Measurements from ENCODE around the gene GNB4. TPM values are rescaled to one million over a fixed set of nuclear protein-coding genes. Genes with fewer than 3 reads are reported as not detected.

GNB4 gene
- polyA plus RNA-seq, 1 donor from 2014 or later: 42.8 TPM

DNA sequence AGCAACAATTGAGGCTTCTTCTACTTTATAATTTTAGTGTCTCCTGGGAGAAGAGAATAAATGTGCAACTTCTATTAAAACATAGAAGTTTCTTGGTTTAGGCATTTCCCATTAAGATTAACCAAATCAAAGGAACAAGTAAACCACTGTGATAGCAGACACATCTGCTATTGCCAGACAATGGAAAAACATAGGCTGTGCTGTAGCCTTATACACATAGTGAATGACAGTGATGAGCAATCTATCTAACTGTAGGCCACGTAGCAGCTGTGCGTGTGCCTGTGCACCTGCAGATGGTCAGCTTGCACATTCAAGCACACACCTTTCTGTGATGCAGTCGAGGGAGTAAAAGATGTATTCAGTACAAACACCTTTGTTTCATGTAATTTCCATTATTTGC lies 32.7 kb downstream of the GNB4 start:
- TF ChIP-seq, protein P1, sequence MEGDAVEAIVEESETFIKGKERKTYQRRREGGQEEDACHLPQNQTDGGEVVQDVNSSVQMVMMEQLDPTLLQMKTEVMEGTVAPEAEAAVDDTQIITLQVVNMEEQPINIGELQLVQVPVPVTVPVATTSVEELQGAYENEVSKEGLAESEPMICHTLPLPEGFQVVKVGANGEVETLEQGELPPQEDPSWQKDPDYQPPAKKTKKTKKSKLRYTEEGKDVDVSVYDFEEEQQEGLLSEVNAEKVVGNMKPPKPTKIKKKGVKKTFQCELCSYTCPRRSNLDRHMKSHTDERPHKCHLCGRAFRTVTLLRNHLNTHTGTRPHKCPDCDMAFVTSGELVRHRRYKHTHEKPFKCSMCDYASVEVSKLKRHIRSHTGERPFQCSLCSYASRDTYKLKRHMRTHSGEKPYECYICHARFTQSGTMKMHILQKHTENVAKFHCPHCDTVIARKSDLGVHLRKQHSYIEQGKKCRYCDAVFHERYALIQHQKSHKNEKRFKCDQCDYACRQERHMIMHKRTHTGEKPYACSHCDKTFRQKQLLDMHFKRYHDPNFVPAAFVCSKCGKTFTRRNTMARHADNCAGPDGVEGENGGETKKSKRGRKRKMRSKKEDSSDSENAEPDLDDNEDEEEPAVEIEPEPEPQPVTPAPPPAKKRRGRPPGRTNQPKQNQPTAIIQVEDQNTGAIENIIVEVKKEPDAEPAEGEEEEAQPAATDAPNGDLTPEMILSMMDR (IDR thresholded peaks at IDR 0.05; ENCODE audit: poor library complexity, severe bottlenecking): no peak
- TF ChIP-seq, protein P2, sequence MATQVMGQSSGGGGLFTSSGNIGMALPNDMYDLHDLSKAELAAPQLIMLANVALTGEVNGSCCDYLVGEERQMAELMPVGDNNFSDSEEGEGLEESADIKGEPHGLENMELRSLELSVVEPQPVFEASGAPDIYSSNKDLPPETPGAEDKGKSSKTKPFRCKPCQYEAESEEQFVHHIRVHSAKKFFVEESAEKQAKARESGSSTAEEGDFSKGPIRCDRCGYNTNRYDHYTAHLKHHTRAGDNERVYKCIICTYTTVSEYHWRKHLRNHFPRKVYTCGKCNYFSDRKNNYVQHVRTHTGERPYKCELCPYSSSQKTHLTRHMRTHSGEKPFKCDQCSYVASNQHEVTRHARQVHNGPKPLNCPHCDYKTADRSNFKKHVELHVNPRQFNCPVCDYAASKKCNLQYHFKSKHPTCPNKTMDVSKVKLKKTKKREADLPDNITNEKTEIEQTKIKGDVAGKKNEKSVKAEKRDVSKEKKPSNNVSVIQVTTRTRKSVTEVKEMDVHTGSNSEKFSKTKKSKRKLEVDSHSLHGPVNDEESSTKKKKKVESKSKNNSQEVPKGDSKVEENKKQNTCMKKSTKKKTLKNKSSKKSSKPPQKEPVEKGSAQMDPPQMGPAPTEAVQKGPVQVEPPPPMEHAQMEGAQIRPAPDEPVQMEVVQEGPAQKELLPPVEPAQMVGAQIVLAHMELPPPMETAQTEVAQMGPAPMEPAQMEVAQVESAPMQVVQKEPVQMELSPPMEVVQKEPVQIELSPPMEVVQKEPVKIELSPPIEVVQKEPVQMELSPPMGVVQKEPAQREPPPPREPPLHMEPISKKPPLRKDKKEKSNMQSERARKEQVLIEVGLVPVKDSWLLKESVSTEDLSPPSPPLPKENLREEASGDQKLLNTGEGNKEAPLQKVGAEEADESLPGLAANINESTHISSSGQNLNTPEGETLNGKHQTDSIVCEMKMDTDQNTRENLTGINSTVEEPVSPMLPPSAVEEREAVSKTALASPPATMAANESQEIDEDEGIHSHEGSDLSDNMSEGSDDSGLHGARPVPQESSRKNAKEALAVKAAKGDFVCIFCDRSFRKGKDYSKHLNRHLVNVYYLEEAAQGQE (IDR thresholded peaks at IDR 0.05; ENCODE audit: borderline replicate concordance): no peak
- TF ChIP-seq RAD21 (conservative IDR thresholded peaks at IDR 0.05): no peak
- TF ChIP-seq EP300 (conservative IDR thresholded peaks at IDR 0.05; ENCODE audit: poor library complexity, severe bottlenecking): no peak
- no peak for TF ChIP-seq MXI1 (conservative IDR thresholded peaks at IDR 0.05; ENCODE audit: poor library complexity, severe bottlenecking)
- TF ChIP-seq POLR2AphosphoS5 (IDR thresholded peaks at IDR 0.05): no peak
- TF ChIP-seq EZH2 (IDR thresholded peaks at IDR 0.05; ENCODE audit: borderline replicate concordance, insufficient read depth, low read length, poor library complexity, severe bottlenecking): no peak
- TF ChIP-seq TAF1 (IDR thresholded peaks at IDR 0.05; ENCODE audit: low read depth): no peak
- no peak for TF ChIP-seq SMC3 (conservative IDR thresholded peaks at IDR 0.05; ENCODE audit: poor library complexity)
- no peak overlapping the region for H3K27ac ChIP-seq (ENCODE audit: low read length)

DNA sequence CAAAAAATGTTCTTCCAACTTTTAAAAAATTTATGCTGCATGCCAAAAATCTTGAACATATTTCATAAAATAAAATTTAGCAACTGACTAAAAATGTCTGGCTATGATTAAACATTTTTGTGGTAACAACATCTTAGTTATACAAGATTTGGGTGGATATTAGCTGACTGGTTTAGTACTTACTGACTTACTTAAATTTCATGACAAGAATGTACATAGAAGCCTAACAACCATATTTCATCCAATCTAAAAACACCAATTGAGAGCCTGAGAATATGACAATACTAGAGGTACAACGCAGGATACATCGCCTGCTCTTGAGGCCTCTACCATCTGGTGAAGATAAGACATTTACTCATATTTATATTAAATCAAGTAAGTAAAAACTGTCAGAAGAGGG lies 34.6 kb downstream of the GNB4 start:
- no peak overlapping the region for H3K4me2 ChIP-seq (ENCODE audit: low read length)
- H3K27me3 ChIP-seq (ENCODE audit: insufficient read depth, low read depth, low read length): no peaks in the 10 kb centered on the region
- H3K9ac ChIP-seq (ENCODE audit: low read length): no peak overlapping the region
- H3K4me3 ChIP-seq (ENCODE audit: low read length): no peak overlapping the region
- H3K9me3 ChIP-seq (ENCODE audit: low read length): no peaks in the 10 kb centered on the region
- no peaks in the 10 kb centered on the region for H4K20me1 ChIP-seq (ENCODE audit: insufficient read depth)
- H3F3A ChIP-seq (ENCODE audit: insufficient read depth, low read length, poor library complexity, severe bottlenecking): no peaks in the 10 kb centered on the region
- no peaks in the 10 kb centered on the region for H3K79me2 ChIP-seq (replicated peaks; ENCODE audit: insufficient read depth, low read length)
- H3K9me2 ChIP-seq (ENCODE audit: insufficient read depth, low read length): no peaks in the 10 kb centered on the region
- H3K27ac ChIP-seq (ENCODE audit: low read length): no peak overlapping the region
- TF ChIP-seq EZH2 (IDR thresholded peaks at IDR 0.05; ENCODE audit: borderline replicate concordance, insufficient read depth, low read length, poor library complexity, severe bottlenecking) (no peak), POLR2AphosphoS5 (IDR thresholded peaks at IDR 0.05) (no peak)
- TF ChIP-seq, protein P2 (IDR thresholded peaks at IDR 0.05; ENCODE audit: borderline replicate concordance): no peak
- H2AFZ ChIP-seq (ENCODE audit: low read depth, low read length): no peak overlapping the region
- peaks cover 3% of the 10 kb centered on the region for H3K36me3 ChIP-seq (ENCODE audit: insufficient read depth, low read length)

More for the DNA sequence above, 32.7 kb downstream of the GNB4 start:
- no peak overlapping the region for H2AFZ ChIP-seq (ENCODE audit: low read depth, low read length)
- peaks cover 3% of the 10 kb centered on the region for H3K36me3 ChIP-seq (ENCODE audit: insufficient read depth, low read length)
- no peak overlapping the region for H3K4me3 ChIP-seq (ENCODE audit: low read length)
- no peaks in the 10 kb centered on the region for H3F3A ChIP-seq (ENCODE audit: insufficient read depth, low read length, poor library complexity, severe bottlenecking)
- no peak overlapping the region for H3K9ac ChIP-seq (ENCODE audit: low read length)
- H3K27me3 ChIP-seq (ENCODE audit: insufficient read depth, low read depth, low read length): no peaks in the 10 kb centered on the region
- no peaks in the 10 kb centered on the region for H3K9me2 ChIP-seq (ENCODE audit: insufficient read depth, low read length)
- H4K20me1 ChIP-seq (ENCODE audit: insufficient read depth): no peaks in the 10 kb centered on the region
- H3K4me2 ChIP-seq (ENCODE audit: low read length): no peak overlapping the region
- no peaks in the 10 kb centered on the region for H3K9me3 ChIP-seq (ENCODE audit: low read length)
- H3K79me2 ChIP-seq (replicated peaks; ENCODE audit: insufficient read depth, low read length): no peaks in the 10 kb centered on the region
